Mucosa of stomach (tissue), 1 donor: ENCODE data around the gene KLHL29.

Experiments
- H3K27me3 ChIP-seq: one replicate; pipeline ENCODE4 v1.7.0; 2013; ENCODE audit warnings: mild to moderate bottlenecking, low read length; ENCODE audit not compliant: control insufficient read depth, insufficient read depth
- H3K36me3 ChIP-seq: one replicate; pipeline ENCODE4 v1.7.0; 2013; ENCODE audit warnings: low read length; ENCODE audit not compliant: control insufficient read depth, insufficient read depth
- H3K4me1 ChIP-seq: one replicate; pipeline ENCODE4 v1.7.0; 2013; ENCODE audit warnings: mild to moderate bottlenecking, low read length; ENCODE audit not compliant: control insufficient read depth, insufficient read depth
- H3K4me3 ChIP-seq: one replicate; pipeline ENCODE4 v1.7.0; 2013; ENCODE audit warnings: low read length
- H3K9ac ChIP-seq: one replicate; pipeline ENCODE4 v1.7.0; 2013; ENCODE audit warnings: mild to moderate bottlenecking, low read length, moderate library complexity
- H3K9me3 ChIP-seq: one replicate; pipeline ENCODE4 v1.7.0; 2013; ENCODE audit warnings: mild to moderate bottlenecking, low read length, moderate library complexity; ENCODE audit not compliant: control insufficient read depth
- donor health status: Pancreatic carcinoma.

Gene KLHL29

GRCh38 chr2:23487735-23488492 lies 102.9 kb downstream of the KLHL29 start:
- H3K9ac ChIP-seq = no peak overlapping the region
- H3K4me1 ChIP-seq = no peaks in the 10 kb centered on the region
- H3K36me3 ChIP-seq = no peaks in the 10 kb centered on the region
- H3K4me3 ChIP-seq = no peak overlapping the region
- no peaks in the 10 kb centered on the region for H3K9me3 ChIP-seq
- no peaks in the 10 kb centered on the region for H3K27me3 ChIP-seq

GRCh38 chr2:23488584-23488983 lies 103.6 kb downstream of the KLHL29 start:
- H3K4me3 ChIP-seq = no peak overlapping the region
- H3K27me3 ChIP-seq = no peaks in the 10 kb centered on the region
- no peaks in the 10 kb centered on the region for H3K36me3 ChIP-seq
- H3K4me1 ChIP-seq = no peaks in the 10 kb centered on the region
- no peaks in the 10 kb centered on the region for H3K9me3 ChIP-seq
- H3K9ac ChIP-seq = no peak overlapping the region

GRCh38 chr2:23489471-23490322 lies 104.7 kb downstream of the KLHL29 start:
- Histone ChIP-seq H3K4me1 (no peaks in the 10 kb centered on the region), H3K4me3 (no peak overlapping the region), H3K27me3 (no peaks in the 10 kb centered on the region), H3K9me3 (no peaks in the 10 kb centered on the region), H3K36me3 (no peaks in the 10 kb centered on the region), H3K9ac (no peak overlapping the region)

DNA sequence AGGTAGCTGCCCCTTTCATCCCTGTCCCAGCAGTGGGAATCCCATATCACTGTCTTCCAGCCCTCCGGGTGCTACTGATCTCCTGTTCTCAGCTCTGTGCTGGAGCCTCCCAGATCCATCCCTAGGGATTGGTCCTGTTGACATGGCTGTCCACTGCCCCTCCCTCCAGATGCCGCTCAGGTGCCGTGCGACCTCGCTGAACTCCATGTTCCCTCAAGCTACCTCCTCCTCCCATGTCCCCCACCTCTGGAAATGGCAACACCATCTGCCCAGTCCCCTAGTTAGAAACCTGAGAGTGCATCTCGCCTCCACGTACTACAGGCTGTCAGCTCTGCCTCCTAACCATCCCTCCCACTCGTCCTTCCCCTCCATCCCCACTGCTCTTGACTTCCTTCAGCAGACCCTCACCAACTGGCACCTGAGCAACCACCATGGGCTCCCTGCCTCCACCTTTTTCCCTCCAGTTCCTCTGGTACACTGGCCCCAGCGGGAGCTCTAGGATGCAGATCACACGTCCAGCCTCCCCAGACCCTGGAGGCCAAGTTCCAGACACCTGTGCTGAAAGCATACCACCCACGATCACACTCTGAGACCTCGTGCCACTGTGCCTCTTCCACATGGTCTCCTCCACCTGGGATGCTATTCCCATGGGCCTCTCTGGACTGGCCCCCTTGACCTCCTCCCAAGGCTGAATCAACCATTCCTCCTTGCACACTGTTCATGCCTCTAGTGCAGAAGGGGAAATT lies 106.8 kb downstream of the KLHL29 start:
- H3K4me1 ChIP-seq = no peaks in the 10 kb centered on the region

GRCh38 chr2:23492337-23492675 lies 107.3 kb downstream of the KLHL29 start:
- H3K4me3 ChIP-seq = no peak overlapping the region
- no peaks in the 10 kb centered on the region for H3K9me3 ChIP-seq
- H3K27me3 ChIP-seq = no peaks in the 10 kb centered on the region
- H3K36me3 ChIP-seq = no peaks in the 10 kb centered on the region
- no peak overlapping the region for H3K9ac ChIP-seq
- H3K4me1 ChIP-seq = no peaks in the 10 kb centered on the region

More for the DNA sequence above, 106.8 kb downstream of the KLHL29 start:
- Histone ChIP-seq H3K27me3 (no peaks in the 10 kb centered on the region), H3K4me3 (no peak overlapping the region), H3K36me3 (no peaks in the 10 kb centered on the region), H3K9me3 (no peaks in the 10 kb centered on the region), H3K9ac (no peak overlapping the region)

GRCh38 chr2:23492921-23493320 lies 107.9 kb downstream of the KLHL29 start:
- Histone ChIP-seq H3K4me1 (no peaks in the 10 kb centered on the region), H3K4me3 (no peak overlapping the region), H3K27me3 (no peaks in the 10 kb centered on the region), H3K9ac (no peak overlapping the region), H3K36me3 (no peaks in the 10 kb centered on the region), H3K9me3 (no peaks in the 10 kb centered on the region)

GRCh38 chr2:23493846-23494245 lies 108.9 kb downstream of the KLHL29 start:
- Histone ChIP-seq H3K4me3 (no peak overlapping the region), H3K36me3 (no peaks in the 10 kb centered on the region), H3K9me3 (no peaks in the 10 kb centered on the region), H3K4me1 (no peaks in the 10 kb centered on the region), H3K9ac (no peak overlapping the region), H3K27me3 (no peaks in the 10 kb centered on the region)

DNA sequence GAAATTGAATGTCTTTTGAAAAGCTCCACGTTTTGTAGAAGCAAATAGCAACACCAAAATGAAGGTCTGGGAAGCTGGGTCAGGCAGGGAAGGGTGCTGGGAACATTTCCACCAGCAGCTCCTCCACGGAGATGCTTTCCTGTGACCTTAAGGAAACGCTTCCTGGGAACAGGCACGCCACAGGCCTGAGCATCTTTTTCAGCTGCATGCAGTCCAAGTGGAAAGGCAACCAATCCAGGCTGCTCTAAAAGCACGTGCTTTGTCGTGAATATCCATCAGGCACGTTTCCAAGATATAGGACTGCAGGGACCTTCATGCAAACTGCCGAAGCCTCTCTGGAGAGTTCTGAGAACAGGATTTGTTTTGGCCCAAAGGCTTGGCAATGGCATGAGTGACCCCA lies 109.3 kb downstream of the KLHL29 start:
- H3K9me3 ChIP-seq = no peaks in the 10 kb centered on the region
- no peak overlapping the region for H3K4me3 ChIP-seq
- no peaks in the 10 kb centered on the region for H3K36me3 ChIP-seq
- no peaks in the 10 kb centered on the region for H3K4me1 ChIP-seq
- no peak overlapping the region for H3K9ac ChIP-seq
- no peaks in the 10 kb centered on the region for H3K27me3 ChIP-seq

GRCh38 chr2:23495661-23496114 lies 110.7 kb downstream of the KLHL29 start:
- no peak overlapping the region for H3K4me3 ChIP-seq
- no peak overlapping the region for H3K9ac ChIP-seq
- no peaks in the 10 kb centered on the region for H3K9me3 ChIP-seq
- no peaks in the 10 kb centered on the region for H3K4me1 ChIP-seq
- H3K36me3 ChIP-seq = no peaks in the 10 kb centered on the region
- no peaks in the 10 kb centered on the region for H3K27me3 ChIP-seq

- Histone ChIP-seq H3K27me3 (no peaks in the 10 kb centered on the region), H3K4me1 (no peaks in the 10 kb centered on the region), H3K9me3 (no peaks in the 10 kb centered on the region), H3K36me3 (no peaks in the 10 kb centered on the region), H3K9ac (no peak overlapping the region), H3K4me3 (no peak overlapping the region)
These were observed 111.5 kb downstream of the KLHL29 start for GRCh38 chr2:23496456-23496855.

- Histone ChIP-seq H3K9me3 (no peaks in the 10 kb centered on the region), H3K9ac (no peak overlapping the region), H3K4me3 (no peak overlapping the region), H3K36me3 (no peaks in the 10 kb centered on the region), H3K4me1 (no peaks in the 10 kb centered on the region), H3K27me3 (no peaks in the 10 kb centered on the region)
These were observed 112.1 kb downstream of the KLHL29 start for GRCh38 chr2:23497063-23497462.

- Histone ChIP-seq H3K9ac (no peak overlapping the region), H3K4me1 (no peaks in the 10 kb centered on the region), H3K9me3 (no peaks in the 10 kb centered on the region), H3K27me3 (no peaks in the 10 kb centered on the region), H3K36me3 (no peaks in the 10 kb centered on the region), H3K4me3 (no peak overlapping the region)
These were observed 112.6 kb downstream of the KLHL29 start for GRCh38 chr2:23497536-23497935.
